ENCODE results near the gene RIPK4.

RIPK4 gene

DNA sequence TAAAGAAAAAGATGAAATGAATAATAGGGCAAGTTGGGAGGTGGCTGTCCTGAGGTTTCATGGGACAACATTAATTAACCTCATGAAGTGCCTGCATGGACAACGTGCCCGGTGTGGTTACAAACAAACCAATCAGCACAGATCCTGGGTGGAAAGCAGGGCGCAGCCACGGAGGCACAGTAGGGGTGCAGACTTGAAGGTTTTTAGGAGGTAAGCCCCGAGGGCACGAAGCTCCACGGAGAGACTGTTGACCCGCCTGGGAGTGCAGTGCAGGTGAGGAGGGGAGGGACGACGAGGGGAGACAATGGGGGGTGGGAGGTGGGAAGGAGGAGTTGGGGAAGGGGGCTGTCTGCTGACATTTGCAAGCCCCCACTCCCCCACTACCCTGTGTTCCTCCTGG lies 2.3 kb upstream of the RIPK4 start:
- DNase-seq (ENCODE audit: low read depth, low spot score) = no peak

DNA sequence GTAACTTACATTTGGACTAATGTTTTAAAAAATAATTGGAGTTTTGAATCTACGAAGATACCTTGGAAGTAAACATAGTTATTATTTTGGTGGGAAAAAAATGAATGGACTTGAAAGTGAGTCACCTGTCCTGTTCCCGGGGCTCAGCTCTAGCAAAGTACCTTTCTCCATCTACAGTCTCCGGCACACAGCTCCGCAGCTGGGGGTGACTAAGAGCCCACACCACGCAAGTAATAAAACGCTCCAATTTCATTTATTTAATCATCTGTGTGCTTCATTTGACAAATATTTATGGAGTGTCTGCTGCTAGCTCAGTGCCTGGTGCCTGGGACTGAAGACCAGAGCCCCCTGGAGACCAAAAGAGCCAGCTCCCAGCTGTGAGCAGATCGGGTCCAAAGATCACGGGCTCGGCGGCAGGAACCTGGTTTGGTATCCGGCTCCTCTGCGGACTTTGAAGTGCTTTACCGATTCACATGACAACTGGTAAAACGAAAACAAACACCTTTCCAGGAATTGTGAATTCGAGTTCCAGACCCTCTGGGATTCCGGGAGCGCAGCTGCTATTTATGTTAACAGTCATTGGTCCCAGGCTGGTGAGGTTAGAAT lies 1.7 kb upstream of the RIPK4 start:
- no peak for DNase-seq (ENCODE audit: low read depth, low spot score)

- DNase-seq (ENCODE audit: low read depth, low spot score) = no peak
These were observed 969 bp upstream of the RIPK4 start for GRCh38 chr21:41767606-41768436.

GRCh38 chr21:41765973-41766882 lies 624 bp downstream of the RIPK4 start:
- DNase-seq (ENCODE audit: low read depth, low spot score) = no peak

DNA sequence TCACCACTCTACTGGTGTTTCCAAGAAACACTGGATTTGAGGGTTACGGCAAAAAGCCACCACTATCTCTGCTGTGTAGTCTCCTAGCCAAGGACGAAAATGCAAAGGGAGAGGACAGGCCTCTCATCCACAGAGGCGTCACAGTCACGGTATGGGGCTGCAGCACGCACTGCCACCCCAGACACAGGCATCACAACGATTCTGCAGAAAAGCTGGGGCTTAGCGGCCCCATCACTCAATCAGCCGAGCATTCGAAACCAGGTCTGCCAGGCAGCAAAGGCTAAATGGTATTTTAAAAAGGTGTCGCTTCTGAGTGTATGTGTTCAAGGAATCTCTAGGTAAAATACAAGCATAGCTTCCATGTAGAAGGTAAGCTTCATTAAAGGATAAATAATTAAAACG lies 1.4 kb downstream of the RIPK4 start:
- DNase-seq (ENCODE audit: low read depth, low spot score) = no peak

DNA sequence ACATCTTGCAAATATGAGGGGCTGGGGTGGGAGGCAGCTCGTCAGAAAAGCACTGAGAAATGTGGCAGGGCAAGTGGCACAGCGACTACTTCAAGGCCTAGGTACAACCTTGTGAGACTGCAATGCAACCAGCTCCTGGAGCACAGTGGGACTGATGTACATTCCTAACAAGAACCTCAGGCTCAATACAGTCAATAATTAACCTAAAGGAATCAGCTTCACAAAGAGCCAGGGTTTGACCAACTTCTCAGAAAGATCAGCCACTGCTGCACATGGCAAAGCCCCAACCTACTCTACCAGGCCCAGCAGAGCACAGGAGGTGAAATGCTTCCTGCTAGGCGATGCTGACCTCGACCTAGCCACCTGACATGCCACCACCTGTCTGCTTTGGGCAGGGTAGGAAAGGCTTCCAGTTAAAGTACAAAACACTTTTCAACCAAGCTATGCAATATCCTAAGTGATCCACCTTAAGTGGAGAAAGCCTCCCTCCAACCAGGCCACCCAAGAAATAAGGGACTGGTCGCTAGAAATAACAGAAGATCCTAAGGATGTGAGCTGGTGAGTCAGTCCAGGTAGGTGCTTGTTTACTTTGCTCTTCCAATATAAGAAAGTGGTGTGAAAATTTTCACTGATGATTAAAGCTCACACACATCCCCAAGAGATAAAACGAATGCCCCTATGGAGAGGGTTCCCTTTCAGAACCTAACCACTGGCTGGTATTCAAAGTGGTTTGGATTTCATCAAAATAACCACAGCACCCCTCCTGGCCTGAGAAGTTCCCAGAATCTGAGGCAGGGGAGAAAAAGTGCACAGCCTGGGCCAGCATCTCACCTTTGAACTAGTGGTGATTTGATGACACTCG lies 2.1 kb downstream of the RIPK4 start:
- no peak for DNase-seq (ENCODE audit: low read depth, low spot score)

DNA sequence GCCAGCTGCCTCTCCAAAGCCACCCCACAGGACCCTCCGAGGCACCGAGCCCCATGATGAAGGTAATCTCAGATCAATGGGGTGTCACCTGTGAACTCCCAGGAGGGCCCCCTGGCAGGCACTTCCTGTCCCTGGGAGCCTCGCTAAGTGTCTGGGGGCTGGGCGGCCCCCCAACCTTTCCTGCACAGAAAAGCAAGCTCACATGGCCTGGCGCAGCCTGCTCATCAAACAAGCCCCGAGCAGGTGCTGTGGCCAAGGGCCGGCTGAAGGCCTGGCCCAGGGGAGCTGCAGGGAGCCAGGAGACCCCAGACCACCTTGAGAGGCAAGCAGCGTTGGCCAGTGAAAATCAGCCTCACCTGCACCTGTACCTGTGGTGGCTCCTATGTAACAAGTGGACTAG lies 2.9 kb downstream of the RIPK4 start:
- DNase-seq (ENCODE audit: low read depth, low spot score) = no peak

DNA sequence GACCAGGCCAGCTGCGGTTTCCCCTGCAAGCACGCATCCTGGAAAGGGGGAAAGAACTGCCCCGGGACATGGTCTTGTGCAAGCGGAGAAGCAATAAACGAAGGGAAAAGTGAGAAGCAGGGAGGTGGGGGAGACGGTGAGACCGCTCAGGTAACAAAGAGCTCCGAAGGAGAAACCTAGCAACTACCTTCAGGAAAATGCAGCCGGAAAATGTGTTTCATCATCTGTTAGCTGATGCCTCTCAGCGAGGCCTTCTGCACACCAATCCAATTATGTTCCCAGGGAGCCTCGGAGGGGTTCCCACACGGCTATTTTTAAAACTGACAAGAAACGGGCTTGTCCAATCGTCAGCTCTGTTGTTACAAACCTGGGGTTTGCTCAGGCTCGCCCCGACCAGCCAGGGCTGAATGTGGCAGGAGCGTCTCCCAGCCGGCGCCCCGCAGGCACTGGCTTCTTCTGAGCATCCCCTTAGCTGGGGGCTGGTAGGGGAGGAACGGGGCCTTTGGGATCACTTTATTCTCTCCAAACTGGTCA lies 3.4 kb downstream of the RIPK4 start:
- DNase-seq (ENCODE audit: low read depth, low spot score) = no peak

DNA sequence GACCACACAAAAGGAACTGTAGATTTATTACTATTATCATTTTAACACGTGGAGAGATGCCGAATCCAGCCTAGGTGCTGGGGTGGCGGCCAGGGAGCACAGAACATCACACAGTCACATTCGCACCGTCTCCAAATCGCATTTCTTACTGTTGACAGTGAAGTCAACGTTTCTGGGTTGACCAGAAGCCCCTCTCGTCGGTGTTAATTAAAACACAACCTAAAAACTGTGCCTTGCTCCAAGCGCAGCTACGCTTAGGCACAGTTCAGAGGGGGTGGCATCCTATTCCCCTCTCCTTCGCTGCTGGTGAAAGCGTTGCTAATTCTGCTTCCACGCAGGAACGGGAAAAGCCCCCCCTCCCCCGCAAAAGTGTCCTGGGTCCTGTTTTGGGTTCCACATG lies 4.1 kb downstream of the RIPK4 start:
- DNase-seq (ENCODE audit: low read depth, low spot score) = no peak

DNA sequence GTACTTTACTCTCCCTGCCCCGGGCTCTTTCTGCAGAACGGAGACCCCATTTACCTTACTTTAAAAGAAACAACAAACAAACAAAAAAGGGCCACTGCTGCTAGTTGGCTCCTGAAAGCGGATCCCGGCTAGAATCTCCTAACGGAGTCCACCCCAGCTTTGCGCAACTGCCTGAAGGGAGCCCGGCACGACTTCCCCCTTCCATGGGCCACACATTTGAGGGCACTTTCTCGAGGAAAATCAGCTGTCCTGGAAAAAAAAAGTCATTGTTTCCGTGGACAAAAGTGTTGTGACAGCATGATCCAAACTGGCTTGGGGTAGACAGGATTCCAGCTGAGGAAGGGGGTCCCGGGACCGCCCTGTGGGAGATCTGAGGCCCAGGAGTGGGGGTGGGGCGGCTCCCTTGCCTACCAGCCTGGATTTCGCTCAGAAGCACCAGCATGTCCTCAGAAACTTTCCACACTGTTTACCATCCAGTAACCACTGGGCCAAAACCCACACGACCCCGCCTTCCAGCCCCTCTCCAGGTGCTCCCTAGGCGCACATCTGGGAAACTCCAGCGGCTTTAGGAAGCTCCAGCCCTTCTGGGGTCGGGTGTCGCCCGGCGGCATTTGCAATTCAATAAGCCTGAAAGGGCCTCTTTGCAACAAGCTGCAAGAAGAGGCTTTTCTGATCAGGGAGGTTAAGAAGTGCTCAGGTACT lies 4.8 kb downstream of the RIPK4 start:
- DNase-seq (ENCODE audit: low read depth, low spot score) = no peak

DNA sequence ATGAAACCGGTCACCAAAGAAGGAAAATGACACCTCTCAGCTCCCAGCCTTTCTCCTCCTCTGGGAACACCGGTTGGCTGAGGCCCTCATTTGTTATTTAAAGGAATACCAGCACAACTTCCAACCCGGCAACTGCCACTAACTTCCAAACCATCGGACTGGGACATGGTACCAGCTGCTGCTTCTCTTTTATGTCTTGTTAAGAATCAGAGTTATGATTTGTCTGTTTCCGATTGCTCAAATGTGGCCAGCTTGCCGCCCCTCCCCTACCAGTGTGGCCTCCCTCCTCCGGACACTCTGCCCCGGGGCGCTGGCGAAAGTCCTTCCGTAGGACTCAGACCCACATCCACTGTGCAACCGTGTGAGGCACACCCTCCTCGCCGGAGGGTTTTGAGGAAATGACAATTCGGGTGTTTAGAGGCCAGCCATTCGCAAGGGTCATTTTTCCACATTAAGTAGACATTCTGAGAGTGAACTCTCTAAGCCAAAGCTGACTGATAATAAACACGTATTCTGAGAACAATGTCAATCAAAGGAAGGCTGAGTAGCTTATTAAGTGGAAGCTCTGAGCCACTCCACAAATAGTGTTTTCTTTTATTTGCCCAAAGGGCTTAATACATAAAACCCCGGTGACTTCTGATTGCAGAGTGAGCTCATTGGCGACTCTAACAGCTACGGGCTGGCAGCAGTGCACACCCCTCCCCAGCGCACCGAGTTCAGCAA lies 5.5 kb downstream of the RIPK4 start:
- no peak for DNase-seq (ENCODE audit: low read depth, low spot score)

GRCh38 chr21:41760411-41760810 lies 6.4 kb downstream of the RIPK4 start:
- DNase-seq (ENCODE audit: low read depth, low spot score) = no peak

GRCh38 chr21:41759926-41760325 lies 6.9 kb downstream of the RIPK4 start:
- DNase-seq (ENCODE audit: low read depth, low spot score) = no peak

DNA sequence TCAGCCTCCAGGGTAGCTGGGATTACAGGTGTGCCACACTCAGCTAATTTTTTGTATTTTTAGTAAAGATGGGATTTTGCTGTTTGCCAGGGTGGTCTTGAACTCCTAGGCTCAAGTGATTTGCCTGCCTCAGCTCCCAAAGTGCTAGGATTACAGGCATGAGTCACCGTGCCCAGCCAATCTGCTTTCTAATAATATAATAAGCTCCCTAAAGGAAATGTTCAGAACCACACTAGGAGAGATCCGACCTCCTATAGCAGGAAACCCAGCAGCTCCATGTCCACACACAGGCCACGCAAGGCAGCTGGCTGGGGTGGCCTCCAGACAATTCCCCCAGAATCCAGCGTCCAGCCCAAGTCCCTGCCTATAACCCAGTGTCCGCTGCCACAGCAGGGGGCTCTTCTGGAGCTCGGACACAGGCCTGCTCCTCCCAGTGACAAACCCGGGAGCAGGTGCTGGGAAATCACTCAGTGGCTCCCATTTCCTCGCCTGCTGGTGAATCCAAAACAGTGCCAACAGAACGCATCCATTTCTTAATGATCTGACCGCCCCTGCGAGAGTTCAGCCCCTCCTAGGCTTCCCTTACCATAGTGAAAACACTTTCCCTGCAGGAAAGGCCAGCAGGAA lies 7.5 kb downstream of the RIPK4 start:
- DNase-seq (ENCODE audit: low read depth, low spot score) = no peak

- no peak for DNase-seq (ENCODE audit: low read depth, low spot score)
These were observed 8.3 kb downstream of the RIPK4 start for GRCh38 chr21:41758550-41758949.

DNA sequence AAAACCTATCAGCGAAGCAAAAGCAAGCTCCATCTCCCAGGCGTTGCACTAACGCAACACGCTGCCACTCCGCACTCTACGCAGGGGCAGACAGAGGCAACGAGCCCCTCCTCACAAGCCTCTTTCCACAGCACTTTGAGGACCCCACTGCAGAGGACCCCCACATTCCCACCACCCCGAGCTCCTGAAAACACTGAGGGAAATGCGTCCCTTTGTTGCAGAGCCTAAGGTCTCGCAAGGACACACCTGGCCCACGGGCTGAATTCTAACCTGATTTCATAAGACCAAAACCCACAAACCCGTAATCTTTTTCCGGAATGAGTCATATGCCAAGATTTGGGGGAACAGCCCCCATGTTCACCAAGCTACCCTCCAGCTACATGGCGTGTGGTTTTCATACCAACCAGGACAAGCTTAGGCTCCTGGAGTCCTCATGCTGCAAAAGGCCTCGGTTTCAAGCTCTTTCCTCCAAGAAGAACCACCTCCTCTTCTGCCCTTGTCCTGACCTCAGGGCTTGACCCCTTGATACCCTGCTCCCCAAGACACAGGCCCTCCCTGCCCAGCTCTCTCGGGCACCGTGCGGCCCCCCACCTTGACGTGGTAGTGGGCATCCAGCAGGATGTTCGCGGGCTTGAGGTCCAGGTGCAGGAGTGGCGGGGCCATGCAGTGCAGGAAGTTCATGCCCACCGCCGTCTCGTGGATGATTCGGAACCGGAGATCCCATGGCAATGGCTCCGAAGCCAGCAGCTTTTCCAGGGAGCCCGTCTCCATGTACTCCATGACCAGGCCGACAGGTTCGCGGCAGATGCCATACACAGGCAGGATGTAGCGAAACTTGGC lies 10.7 kb downstream of the RIPK4 start:
- DNase-seq (ENCODE audit: low read depth, low spot score) = no peak

DNA sequence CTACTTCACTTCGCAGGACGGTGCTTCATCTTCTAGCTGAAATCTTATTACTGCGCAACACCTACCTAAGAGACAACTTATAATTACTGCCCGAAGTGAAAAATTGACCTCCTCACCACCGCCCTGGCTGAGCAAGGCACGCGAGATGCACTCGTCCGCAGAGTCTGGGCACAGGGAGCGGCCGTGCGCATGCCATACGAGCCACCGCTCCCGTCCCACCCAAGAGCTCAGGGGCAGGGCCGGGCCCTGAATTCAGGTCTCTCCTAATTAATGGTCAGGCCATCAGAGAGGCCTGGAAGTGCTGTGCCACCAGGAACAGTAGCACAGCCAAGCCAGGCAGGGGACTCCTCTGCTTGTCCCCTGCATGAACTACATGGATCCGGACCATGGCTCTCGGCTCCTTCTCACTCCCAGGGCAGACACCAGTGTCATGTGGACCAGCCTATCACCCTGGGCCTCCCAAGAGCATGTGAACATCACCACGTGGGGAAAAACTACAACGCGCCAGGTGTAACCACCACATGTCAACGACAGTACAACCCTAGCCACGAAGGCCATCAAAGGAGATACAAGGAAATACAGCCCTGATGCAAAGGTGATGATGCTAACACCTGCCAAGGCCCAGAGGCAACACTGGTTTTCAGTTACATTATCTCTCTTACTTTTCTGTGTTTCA lies 11.5 kb downstream of the RIPK4 start:
- no peak for DNase-seq (ENCODE audit: low read depth, low spot score)

DNA sequence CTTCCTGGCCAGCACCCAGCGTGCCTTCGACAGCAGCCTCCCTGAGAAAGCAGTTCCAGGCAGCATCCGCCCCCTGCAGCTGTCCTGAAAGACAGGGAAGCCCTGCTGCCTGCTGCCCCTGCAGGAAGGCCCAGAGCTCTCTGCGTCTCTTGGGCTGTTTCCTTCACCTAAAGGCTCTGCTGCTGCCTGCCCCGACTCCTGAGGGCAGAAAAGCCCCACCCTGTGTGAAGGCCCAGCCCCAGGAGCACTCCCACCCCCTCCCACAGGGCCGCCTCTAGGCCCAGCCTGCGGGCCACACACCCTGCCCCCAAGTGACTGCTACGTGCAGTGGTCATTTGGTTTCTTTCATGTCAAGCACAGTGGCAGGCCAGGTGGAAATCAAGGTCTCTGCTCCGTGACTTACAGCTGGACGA lies 12.4 kb downstream of the RIPK4 start:
- no peak for DNase-seq (ENCODE audit: low read depth, low spot score)

All from brain pericyte (primary cell).